Measurements from ENCODE around the gene GLT6D1.

- no peak for TF ChIP-seq CTCF (IDR thresholded peaks at IDR 0.05; ENCODE audit: insufficient read depth, low read depth, low read length)
- TF ChIP-seq EZH2 (IDR thresholded peaks at IDR 0.05; ENCODE audit: insufficient read depth, low read length): no peak
Observed at GRCh38 chr9:135588886-135589595, 50.3 kb downstream of the GLT6D1 start.

Measured in astrocyte (in vitro differentiated cells and primary cell).